ENCODE results near the gene SH2D1B. TPM values are rescaled to one million over a fixed set of nuclear protein-coding genes. Genes with fewer than 3 reads are reported as not detected.
"Not testable (repeated sequence)": the region's sequence is repeated elsewhere in the genome, so short reads cannot be mapped to it uniquely, and the experiment has no call there.

Gene SH2D1B
- total RNA-seq: 0.53 TPM

GRCh38 chr1:162412002-162412401, at the start of gene SH2D1B:
Gene SH2D1B, minus strand, starts transcription at chr1:162412136. Its CDS starts 120 bp downstream, at chr1:162412016.
- no peak for ATAC-seq
- intact Hi-C loops (cut with DNase I): no loop called here
- no peak for DNase-seq (ENCODE audit: low spot score)

GRCh38 chr1:162458236-162458635, 46.3 kb upstream of the SH2D1B start:
- intact Hi-C loops (cut with DNase I): no loop called here
- DNase-seq (ENCODE audit: low spot score) (no peak), ATAC-seq (no peak)

- intact Hi-C loops (cut with DNase I): no loop called here
- ATAC-seq: no peak
- no peak for DNase-seq (ENCODE audit: low spot score)
Observed at GRCh38 chr1:162456323-162456722, 44.4 kb upstream of the SH2D1B start.

- intact Hi-C loops (cut with DNase I); DNase-seq (ENCODE audit: low spot score); ATAC-seq: not testable (repeated sequence)
Observed at GRCh38 chr1:162454361-162454760, 42.4 kb upstream of the SH2D1B start.

GRCh38 chr1:162446946-162447345, 35.0 kb upstream of the SH2D1B start:
- intact Hi-C loops (cut with DNase I): no loop called here
- ATAC-seq: no peak
- no peak for DNase-seq (ENCODE audit: low spot score)

GRCh38 chr1:162444903-162445302, 33.0 kb upstream of the SH2D1B start:
- ATAC-seq: no peak
- no peak for DNase-seq (ENCODE audit: low spot score)
- intact Hi-C loops (cut with DNase I): loop anchor here (5.0 kb wide), 1 partner anchor 292 kb away; no protein-coding TSS in a partner anchor

GRCh38 chr1:162432977-162433713, 21.2 kb upstream of the SH2D1B start:
- intact Hi-C loops (cut with DNase I); DNase-seq (ENCODE audit: low spot score); ATAC-seq: not testable (repeated sequence)

- intact Hi-C loops (cut with DNase I): no loop called here
- ATAC-seq: no peak
- DNase-seq (ENCODE audit: low spot score): no peak
Observed at GRCh38 chr1:162430583-162430982, 18.6 kb upstream of the SH2D1B start.

- intact Hi-C loops (cut with DNase I): no loop called here
- no peak for ATAC-seq
- DNase-seq (ENCODE audit: low spot score): no peak
Observed at GRCh38 chr1:162422662-162423375, 10.9 kb upstream of the SH2D1B start.

- intact Hi-C loops (cut with DNase I): no loop called here
- ATAC-seq (no peak), DNase-seq (ENCODE audit: low spot score) (no peak)
Observed at GRCh38 chr1:162421258-162422164, 9.6 kb upstream of the SH2D1B start.

- no peak for ATAC-seq
- intact Hi-C loops (cut with DNase I): no loop called here
- DNase-seq (ENCODE audit: low spot score): no peak
Observed at GRCh38 chr1:162420120-162420519, 8.2 kb upstream of the SH2D1B start.

- intact Hi-C loops (cut with DNase I); ATAC-seq; DNase-seq (ENCODE audit: low spot score): not testable (repeated sequence)
Observed at GRCh38 chr1:162419450-162419931, 7.6 kb upstream of the SH2D1B start.

GRCh38 chr1:162418584-162418983, 6.6 kb upstream of the SH2D1B start:
- intact Hi-C loops (cut with DNase I); ATAC-seq; DNase-seq (ENCODE audit: low spot score): not testable (repeated sequence)

GRCh38 chr1:162417650-162418049, 5.7 kb upstream of the SH2D1B start:
- intact Hi-C loops (cut with DNase I): no loop called here
- ATAC-seq: no peak

GRCh38 chr1:162416909-162417308, 5.0 kb upstream of the SH2D1B start:
- intact Hi-C loops (cut with DNase I): no loop called here
- ATAC-seq: no peak
- DNase-seq (ENCODE audit: low spot score): no peak

More at GRCh38 chr1:162417650-162418049, 5.7 kb upstream of the SH2D1B start:
- DNase-seq (ENCODE audit: low spot score): no peak

GRCh38 chr1:162416215-162416614, 4.3 kb upstream of the SH2D1B start:
- ATAC-seq (no peak), DNase-seq (ENCODE audit: low spot score) (no peak)
- intact Hi-C loops (cut with DNase I): no loop called here

GRCh38 chr1:162407539-162407938, 4.4 kb downstream of the SH2D1B start:
- ATAC-seq: no peak
- intact Hi-C loops (cut with DNase I): no loop called here
- no peak for DNase-seq (ENCODE audit: low spot score)

GRCh38 chr1:162406811-162407210, 5.1 kb downstream of the SH2D1B start:
- no peak for DNase-seq (ENCODE audit: low spot score)
- ATAC-seq: no peak
- intact Hi-C loops (cut with DNase I): no loop called here

- intact Hi-C loops (cut with DNase I): no loop called here
- ATAC-seq (no peak), DNase-seq (ENCODE audit: low spot score) (no peak)
Observed at GRCh38 chr1:162405800-162406199, 6.1 kb downstream of the SH2D1B start.

Data from sciatic nerve (tissue), 2 donors.